ENCODE data around the gene UST. TPM values are rescaled to one million over a fixed set of nuclear protein-coding genes. Genes with fewer than 3 reads are reported as not detected.
"Not testable (repeated sequence)": the region's sequence is repeated elsewhere in the genome, so short reads cannot be mapped to it uniquely, and the experiment has no call there.

UST gene
- total RNA-seq, 1 donor from 2014 or later, result 5.5 TPM

DNA sequence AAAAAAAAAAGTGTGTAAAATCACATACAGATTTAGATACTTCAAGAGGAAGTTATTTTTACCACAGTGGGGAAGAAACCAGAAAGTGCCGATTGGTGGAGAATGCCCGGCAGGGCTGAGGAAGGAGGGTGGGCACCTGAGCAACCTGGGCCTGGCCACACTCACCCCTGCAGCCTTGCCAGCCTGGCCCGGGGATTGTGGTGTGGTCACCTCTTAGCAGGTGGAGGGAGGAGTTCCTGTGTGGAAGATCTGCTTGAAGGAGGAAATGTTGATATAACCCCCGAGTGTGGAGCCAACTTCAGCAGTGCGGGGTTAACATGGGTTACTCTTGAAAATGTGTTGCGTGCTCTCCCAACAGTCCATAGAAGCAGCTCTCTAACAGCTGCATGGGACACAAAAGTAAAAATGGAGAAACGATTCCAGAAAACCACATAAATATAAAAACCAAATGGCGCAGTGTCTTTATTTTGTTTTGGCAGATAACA is 14.7 kb downstream of the UST start:
- no peaks in the 10 kb centered on the region for H3K27me3 Mint-ChIP-seq (ENCODE audit: low read depth)
- TF ChIP-seq, protein P1, sequence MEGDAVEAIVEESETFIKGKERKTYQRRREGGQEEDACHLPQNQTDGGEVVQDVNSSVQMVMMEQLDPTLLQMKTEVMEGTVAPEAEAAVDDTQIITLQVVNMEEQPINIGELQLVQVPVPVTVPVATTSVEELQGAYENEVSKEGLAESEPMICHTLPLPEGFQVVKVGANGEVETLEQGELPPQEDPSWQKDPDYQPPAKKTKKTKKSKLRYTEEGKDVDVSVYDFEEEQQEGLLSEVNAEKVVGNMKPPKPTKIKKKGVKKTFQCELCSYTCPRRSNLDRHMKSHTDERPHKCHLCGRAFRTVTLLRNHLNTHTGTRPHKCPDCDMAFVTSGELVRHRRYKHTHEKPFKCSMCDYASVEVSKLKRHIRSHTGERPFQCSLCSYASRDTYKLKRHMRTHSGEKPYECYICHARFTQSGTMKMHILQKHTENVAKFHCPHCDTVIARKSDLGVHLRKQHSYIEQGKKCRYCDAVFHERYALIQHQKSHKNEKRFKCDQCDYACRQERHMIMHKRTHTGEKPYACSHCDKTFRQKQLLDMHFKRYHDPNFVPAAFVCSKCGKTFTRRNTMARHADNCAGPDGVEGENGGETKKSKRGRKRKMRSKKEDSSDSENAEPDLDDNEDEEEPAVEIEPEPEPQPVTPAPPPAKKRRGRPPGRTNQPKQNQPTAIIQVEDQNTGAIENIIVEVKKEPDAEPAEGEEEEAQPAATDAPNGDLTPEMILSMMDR (conservative IDR thresholded peaks at IDR 0.05), result no peak
- no peak overlapping the region for H3K4me3 Mint-ChIP-seq
- no peak for DNase-seq (ENCODE audit: low read depth, low spot score)
- peaks cover 8% of the 10 kb centered on the region for H3K9me3 Mint-ChIP-seq
- H3K36me3 Mint-ChIP-seq (ENCODE audit: low read depth), result no peaks in the 10 kb centered on the region
- peaks cover 44% of the 10 kb centered on the region for H3K4me1 Mint-ChIP-seq
- H3K27ac Mint-ChIP-seq (ENCODE audit: unreplicated experiment), result no peak overlapping the region

DNA sequence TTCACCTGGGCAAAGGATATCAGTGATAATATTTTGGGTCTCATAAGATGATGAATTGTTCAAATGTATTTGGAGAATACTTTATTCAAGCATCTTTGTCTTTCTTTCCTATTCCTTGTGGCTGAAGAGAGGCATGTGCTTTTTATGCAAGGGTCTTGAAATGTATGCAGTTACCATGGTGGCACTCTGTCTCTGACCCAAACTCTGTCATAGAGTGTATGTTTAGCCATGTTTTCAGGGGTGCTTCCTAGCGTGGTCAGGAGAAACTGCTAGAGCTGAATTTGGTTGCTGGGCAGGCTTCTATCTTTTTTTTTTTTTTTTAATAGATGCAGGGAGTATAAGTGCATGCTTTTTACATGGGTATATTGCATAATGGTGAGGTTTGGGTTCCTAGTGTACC is 15.4 kb downstream of the UST start:
- DNase-seq (ENCODE audit: low read depth, low spot score), result no peak
- TF ChIP-seq, protein P1 (conservative IDR thresholded peaks at IDR 0.05), result no peak
- Mint-ChIP-seq H3K4me3 (no peak overlapping the region), H3K36me3 (ENCODE audit: low read depth) (no peaks in the 10 kb centered on the region), H3K9me3 (peaks cover 8% of the 10 kb centered on the region), H3K27me3 (ENCODE audit: low read depth) (no peaks in the 10 kb centered on the region), H3K4me1 (peaks cover 44% of the 10 kb centered on the region), H3K27ac (ENCODE audit: unreplicated experiment) (no peak overlapping the region)

DNA sequence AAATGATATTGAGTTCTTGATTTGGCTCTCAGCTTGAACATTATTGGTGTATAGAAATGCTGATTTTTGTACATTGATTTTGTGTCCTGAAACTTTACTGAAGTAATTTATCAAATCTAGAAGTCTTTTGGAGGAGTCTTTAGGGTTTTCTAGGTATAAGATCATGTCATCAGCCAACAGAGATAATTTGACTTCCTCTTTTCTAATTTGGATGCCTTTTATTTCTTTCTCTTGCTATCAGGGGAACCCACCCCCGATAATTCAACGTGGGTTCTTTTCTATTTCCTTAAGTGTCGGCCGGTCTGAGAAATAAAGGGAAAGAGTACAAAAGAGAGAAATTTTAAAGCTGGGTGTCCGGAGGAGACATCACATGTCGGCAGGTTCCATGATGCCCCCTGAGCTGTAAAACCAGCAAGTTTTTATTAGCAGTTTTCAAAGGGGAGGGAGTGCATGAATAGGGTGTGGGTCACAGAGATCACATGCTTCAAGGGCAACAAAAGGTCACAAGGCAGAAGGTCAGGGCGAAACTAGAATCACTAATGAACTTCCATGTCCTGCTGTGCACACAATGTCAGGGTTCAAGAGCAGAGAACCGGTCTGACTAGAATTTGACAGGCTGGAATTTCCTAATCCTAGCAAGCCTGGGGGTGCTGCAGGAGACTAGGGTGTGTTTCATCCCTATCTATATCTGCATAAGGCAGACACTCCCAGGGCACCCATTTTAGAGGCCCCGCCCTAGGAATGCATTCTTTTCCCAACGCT is 17.6 kb downstream of the UST start:
- H3K27ac Mint-ChIP-seq (ENCODE audit: unreplicated experiment); H3K36me3 Mint-ChIP-seq (ENCODE audit: low read depth); H3K27me3 Mint-ChIP-seq (ENCODE audit: low read depth); H3K4me3 Mint-ChIP-seq; DNase-seq (ENCODE audit: low read depth, low spot score); H3K9me3 Mint-ChIP-seq: not testable (repeated sequence)
- peaks cover 37% of the 10 kb centered on the region for H3K4me1 Mint-ChIP-seq

- no peak for DNase-seq (ENCODE audit: low read depth, low spot score)
- Mint-ChIP-seq H3K27ac (ENCODE audit: unreplicated experiment) (no peak overlapping the region), H3K9me3 (peaks cover 8% of the 10 kb centered on the region), H3K4me1 (peaks cover 33% of the 10 kb centered on the region), H3K4me3 (no peak overlapping the region), H3K27me3 (ENCODE audit: low read depth) (no peaks in the 10 kb centered on the region), H3K36me3 (ENCODE audit: low read depth) (no peaks in the 10 kb centered on the region)
- TF ChIP-seq, protein P1 (conservative IDR thresholded peaks at IDR 0.05), result no peak
Measured at GRCh38 chr6:148765898-148766808, 19.3 kb downstream of the UST start.

- H3K36me3 Mint-ChIP-seq (ENCODE audit: low read depth), result no peaks in the 10 kb centered on the region
- no peak overlapping the region for H3K27ac Mint-ChIP-seq (ENCODE audit: unreplicated experiment)
- H3K27me3 Mint-ChIP-seq (ENCODE audit: low read depth), result no peaks in the 10 kb centered on the region
- no peak for DNase-seq (ENCODE audit: low read depth, low spot score)
- TF ChIP-seq, protein P1 (conservative IDR thresholded peaks at IDR 0.05), result no peak
- peaks cover 16% of the 10 kb centered on the region for H3K4me1 Mint-ChIP-seq
- no peak overlapping the region for H3K4me3 Mint-ChIP-seq
- peaks cover 5% of the 10 kb centered on the region for H3K9me3 Mint-ChIP-seq
Measured at GRCh38 chr6:148768646-148769270, 21.9 kb downstream of the UST start.
